ENCODE results near the gene PBX2.

PBX2 gene

DNA sequence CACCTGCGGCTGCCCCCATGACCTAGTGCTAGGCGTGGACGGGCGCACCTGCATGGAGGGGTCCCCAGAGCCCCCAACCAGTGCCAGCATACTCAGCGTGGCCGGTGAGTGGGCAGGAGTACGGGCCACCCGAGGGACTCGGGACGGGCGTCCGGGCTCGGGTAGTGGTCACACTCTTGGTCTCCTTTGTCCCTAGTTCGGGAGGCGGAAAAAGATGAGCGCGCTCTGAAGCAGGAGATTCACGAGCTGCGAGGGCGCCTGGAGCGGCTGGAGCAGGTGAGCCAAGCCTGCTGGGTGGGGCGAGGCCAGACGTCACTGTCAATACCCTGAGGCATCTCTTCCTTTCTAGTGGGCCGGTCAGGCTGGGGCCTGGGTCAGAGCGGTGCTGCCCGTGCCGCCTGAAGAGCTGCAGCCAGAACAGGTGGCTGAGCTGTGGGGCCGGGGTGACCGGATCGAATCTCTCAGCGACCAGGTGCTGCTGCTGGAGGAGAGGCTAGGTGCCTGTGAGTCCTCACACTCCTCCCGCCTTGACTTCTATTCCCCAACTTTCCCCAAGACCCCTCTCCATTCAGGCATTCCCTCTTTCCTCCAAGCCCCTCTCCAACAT, 22.7 kb downstream of the PBX2 start:
- H3K4me1 ChIP-seq: peaks cover 12% of the 10 kb centered on the region; the same call in 1 of the 2 replicates
- no peak overlapping the region for H3K9ac ChIP-seq
- H3K27ac ChIP-seq: no peak overlapping the region
- no peak overlapping the region for H3K4me3 ChIP-seq
- H3K27me3 ChIP-seq: no peaks in the 10 kb centered on the region
- no peak for TF ChIP-seq Cebpa-rat (IDR thresholded peaks at IDR 0.05)
- peaks cover 87% of the 10 kb centered on the region for H3K36me3 ChIP-seq
- H4K20me1 ChIP-seq: no peaks in the 10 kb centered on the region
- no peaks in the 10 kb centered on the region for H3K9me3 ChIP-seq
- H3K4me2 ChIP-seq: no peak overlapping the region

DNA sequence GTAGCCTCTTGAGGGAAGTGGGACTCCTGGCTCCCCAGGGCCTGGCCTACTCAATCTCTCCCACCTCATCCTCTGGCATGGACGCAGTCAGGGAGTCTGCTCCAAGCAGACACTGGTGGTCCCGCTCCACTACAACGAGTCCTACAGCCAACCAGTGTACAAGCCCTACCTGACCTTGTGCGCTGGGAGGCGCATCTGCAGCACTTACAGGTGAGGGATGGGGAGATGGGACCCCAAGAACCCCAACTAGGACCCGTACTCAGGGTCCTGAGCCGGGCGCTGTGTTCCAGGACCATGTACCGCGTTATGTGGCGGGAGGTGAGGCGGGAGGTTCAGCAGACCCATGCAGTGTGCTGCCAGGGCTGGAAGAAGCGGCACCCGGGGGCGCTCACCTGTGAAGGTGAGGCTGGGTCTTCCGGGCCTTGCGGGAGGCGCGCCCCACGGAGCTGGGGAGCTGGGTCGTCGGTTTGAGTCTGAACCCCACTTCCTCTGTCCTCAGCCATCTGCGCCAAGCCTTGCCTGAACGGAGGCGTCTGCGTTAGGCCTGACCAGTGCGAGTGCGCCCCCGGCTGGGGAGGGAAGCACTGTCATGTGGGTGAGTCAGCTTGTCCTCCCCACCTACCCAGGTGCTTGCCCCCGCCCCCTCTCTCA, 23.5 kb downstream of the PBX2 start:
- Histone ChIP-seq H3K4me2 (no peak overlapping the region), H3K4me3 (no peak overlapping the region), H3K27ac (no peak overlapping the region), H4K20me1 (no peaks in the 10 kb centered on the region), H3K4me1 (peaks cover 12% of the 10 kb centered on the region; the same call in 1 of the 2 replicates), H3K36me3 (peaks cover 93% of the 10 kb centered on the region), H3K27me3 (no peaks in the 10 kb centered on the region), H3K9ac (no peak overlapping the region), H3K9me3 (no peaks in the 10 kb centered on the region)
- no peak for TF ChIP-seq Cebpa-rat (IDR thresholded peaks at IDR 0.05)

DNA sequence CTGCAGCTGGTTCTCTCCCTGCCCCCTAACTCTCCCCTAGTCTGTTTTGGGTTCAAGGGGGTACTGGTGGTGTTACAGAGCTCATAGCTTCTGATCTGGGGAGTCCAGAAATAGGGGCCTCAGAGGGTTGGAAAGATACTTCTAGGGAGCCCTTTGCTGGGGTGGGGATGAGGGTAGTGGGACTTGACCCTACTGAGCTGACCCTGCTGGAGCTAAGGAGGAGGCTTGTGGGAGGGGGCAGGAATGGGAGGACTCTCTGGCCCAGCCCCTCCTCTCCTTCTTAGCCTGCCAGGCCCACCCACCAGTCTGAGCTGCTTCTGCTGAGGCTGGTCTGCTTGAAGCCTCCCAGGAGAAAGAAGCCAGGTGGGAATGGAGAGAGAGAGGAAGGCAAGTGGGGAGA, 25.7 kb downstream of the PBX2 start, which contains the start of gene EGFL8:
EGFL8 (plus strand) TSS at position 301 of the 400 bp plus-strand sequence. CDS start 1,571 bp downstream, outside the sequence.
- Histone ChIP-seq H3K27me3 (no peaks in the 10 kb centered on the region), H3K36me3 (peaks cover 75% of the 10 kb centered on the region), H3K9ac (no peak within 1 kb of the TSS), H3K9me3 (no peaks in the 10 kb centered on the region), H4K20me1 (no peaks in the 10 kb centered on the region), H3K4me1 (peaks cover 12% of the 10 kb centered on the region; the same call in 1 of the 2 replicates), H3K4me3 (no peak within 1 kb of the TSS), H3K27ac (no peak within 1 kb of the TSS), H3K4me2 (no peak within 1 kb of the TSS)
- TF ChIP-seq Cebpa-rat (IDR thresholded peaks at IDR 0.05): no peak

DNA sequence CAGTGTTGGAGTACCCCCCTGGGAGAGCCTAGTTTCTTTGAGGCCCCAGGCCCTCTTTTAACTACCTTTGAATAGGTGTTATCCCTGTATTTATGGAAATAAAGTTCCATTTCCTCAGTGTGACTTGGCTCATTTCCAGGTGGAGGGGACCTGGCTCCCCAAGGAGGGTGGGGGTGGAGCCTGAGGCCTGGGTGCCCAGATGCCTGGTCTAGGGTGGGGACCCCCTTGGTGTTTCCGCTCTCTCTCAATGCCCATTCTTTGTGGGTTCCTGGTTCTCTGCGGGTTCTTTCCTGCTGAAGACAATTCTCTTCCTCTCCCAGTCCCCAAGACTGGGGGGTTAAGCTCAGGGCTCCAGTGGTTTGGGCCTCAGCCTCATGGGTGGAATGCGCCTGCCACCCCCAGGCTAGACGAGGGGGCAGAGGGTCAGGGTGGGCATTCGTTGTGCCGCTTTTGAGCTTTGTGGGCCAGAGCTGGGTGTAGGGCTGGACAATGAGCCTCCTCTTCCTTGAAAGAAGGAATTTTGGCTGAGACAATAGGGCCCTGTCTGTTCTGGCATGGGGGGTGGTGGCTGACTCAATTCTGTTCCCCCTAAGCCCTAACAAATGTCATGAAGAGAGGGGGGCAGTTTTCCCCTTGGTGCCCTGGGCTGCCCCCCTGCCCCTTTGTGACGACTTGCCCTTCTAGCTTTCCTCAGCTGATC, 26.3 kb downstream of the PBX2 start:
- peaks cover 13% of the 10 kb centered on the region for H3K4me1 ChIP-seq
- H3K9me3 ChIP-seq: no peaks in the 10 kb centered on the region
- no peak overlapping the region for H3K4me2 ChIP-seq
- H3K9ac ChIP-seq: no peak overlapping the region
- no peak overlapping the region for H3K4me3 ChIP-seq
- TF ChIP-seq Cebpa-rat (IDR thresholded peaks at IDR 0.05): no peak
- no peak overlapping the region for H3K27ac ChIP-seq
- H4K20me1 ChIP-seq: no peaks in the 10 kb centered on the region
- peaks cover 73% of the 10 kb centered on the region for H3K36me3 ChIP-seq
- no peaks in the 10 kb centered on the region for H3K27me3 ChIP-seq

DNA sequence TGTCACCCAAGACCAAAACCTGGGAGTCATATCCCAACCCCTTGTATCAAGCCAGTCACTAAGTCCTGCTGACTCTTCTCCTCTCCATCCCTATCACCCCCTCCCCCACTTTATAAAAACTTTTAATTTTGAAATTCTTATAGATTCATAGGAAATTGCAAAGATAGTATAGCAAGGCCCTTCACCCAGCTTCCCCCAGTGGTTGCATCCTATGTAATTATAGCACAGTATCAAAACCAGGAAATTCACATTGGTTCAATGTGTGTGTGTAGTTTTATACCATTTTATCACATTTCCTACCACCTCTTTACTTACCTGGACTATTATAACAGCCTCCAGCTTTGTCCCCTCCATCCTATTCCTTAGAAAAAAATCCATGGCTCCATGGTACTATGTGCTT, 31.9 kb downstream of the PBX2 start:
- Histone ChIP-seq H3K9me3 (no peaks in the 10 kb centered on the region), H4K20me1 (0 out of 2 replicates have a peak, but pooled peaks cover 11% of the 10 kb centered on the region), H3K36me3 (peaks cover 56% of the 10 kb centered on the region), H3K9ac (no peak overlapping the region), H3K4me2 (no peak overlapping the region), H3K27me3 (no peaks in the 10 kb centered on the region), H3K4me1 (peaks cover 23% of the 10 kb centered on the region), H3K4me3 (no peak overlapping the region), H3K27ac (no peak overlapping the region)
- no peak for TF ChIP-seq Cebpa-rat (IDR thresholded peaks at IDR 0.05)

DNA sequence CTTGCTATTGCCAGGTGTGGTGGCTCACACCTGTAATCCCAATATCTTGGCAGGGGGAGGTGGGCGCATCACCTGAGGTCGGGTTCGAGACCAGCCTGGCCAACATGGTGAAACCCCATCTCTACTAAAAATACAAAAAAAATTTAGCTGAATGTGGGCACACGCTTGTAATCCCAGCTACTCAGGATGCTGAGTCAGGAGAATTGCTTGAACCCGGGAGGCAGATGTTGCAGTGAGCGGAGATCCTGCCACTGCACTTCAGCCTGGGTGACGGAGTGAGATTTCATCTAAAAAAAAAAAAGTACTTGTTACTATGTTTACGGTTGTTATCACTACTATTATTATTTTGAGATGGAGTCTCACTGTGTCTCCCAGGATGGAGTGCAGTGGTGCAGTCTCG, 33.1 kb downstream of the PBX2 start:
- Histone ChIP-seq H3K27me3 (no peaks in the 10 kb centered on the region), H3K4me2 (no peak overlapping the region), H3K27ac (no peak overlapping the region), H3K9me3 (no peaks in the 10 kb centered on the region), H4K20me1 (0 out of 2 replicates have a peak, but pooled peaks cover 11% of the 10 kb centered on the region), H3K4me3 (no peak overlapping the region), H3K4me1 (peaks cover 35% of the 10 kb centered on the region), H3K9ac (no peak overlapping the region), H3K36me3 (peaks cover 44% of the 10 kb centered on the region)
- no peak for TF ChIP-seq Cebpa-rat (IDR thresholded peaks at IDR 0.05)

DNA sequence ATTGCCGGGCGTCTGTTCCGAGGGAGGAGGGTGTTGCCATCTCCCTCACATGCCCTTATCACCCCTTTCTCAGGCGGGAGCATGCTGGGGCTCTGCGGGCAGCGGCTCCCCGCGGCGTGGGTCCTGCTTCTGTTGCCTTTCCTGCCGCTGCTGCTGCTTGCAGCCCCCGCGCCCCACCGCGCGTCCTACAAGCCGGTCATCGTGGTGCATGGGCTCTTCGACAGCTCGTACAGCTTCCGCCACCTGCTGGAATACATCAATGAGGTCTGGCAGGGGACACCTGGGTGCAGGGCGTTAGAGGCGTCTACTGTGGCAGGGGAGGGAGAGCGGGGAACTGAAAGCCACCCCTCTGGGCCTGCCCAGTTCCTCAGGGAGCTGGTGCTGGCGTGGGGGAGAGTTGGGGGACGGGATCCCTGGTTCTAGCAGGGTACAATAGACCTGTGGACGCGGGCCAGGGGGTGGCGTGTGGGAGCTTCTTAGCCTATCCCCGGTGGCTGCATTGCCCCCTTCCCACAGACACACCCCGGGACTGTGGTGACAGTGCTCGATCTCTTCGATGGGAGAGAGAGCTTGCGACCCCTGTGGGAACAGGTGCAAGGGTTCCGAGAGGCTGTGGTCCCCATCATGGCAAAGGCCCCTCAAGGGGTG, 35.4 kb downstream of the PBX2 start:
- Histone ChIP-seq H3K4me1 (peaks cover 36% of the 10 kb centered on the region), H3K9me3 (no peaks in the 10 kb centered on the region), H3K27ac (peak overlapping the region; percentile 78), H3K9ac (peak overlapping the region; percentile 81), H3K36me3 (peaks cover 39% of the 10 kb centered on the region), H3K4me2 (peak overlapping the region; percentile 96), H4K20me1 (0 out of 2 replicates have a peak, but pooled peaks cover 11% of the 10 kb centered on the region), H3K27me3 (no peaks in the 10 kb centered on the region), H3K4me3 (peak overlapping the region; percentile 89)
- no peak for TF ChIP-seq Cebpa-rat (IDR thresholded peaks at IDR 0.05)

DNA sequence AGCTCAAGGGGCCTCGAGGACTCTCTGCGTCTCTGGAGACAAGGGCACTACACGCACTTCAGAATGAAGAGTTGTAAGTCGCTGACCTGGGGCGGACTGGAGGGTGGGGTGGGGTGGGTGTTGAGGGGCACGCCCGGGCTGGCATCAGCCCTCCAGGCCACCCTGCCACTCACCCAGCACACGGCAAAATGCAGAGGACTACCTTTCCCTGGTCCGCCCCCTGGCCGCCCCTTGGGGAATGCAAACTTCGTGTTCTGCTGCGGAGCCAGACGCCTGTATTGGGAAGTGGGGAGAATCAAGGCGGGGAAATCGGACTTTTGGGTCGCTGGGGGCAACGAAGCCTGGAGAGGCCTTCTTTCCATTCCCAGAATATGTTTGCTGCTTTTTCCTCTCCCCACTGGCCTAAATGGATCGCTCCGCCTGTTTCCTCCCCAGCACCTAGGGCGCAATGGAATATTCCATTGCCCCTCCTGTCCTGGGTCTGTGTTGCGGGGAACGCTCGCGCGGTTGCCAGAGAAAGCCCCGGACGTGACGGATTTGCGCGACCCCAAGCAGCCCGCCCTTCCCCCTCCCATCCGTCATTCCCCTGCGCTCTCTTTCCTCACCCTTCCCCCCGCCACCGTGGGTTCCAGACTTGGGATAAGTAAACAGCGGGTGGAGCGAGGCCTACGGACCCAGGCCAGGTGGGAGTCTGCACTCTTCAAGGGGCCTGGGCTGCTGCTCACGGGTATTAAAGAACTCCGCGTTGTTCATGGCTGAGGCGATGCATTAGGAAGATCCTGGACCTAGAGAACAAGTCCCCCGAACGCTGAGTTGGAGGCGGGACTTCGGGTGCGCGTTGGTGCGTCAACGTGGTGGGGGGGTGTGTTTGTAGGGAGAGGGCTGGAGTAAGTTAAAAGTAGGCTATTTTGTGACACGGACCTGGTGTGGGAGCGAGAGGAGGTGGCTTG, 36.2 kb downstream of the PBX2 start, which contains the start of gene PPT2:
PPT2 (plus strand) TSS at position 578 of the 950 bp plus-strand sequence. CDS start 454 bp downstream, outside the sequence.
- peaks cover 34% of the 10 kb centered on the region for H3K36me3 ChIP-seq
- H3K27ac ChIP-seq: peak within 1 kb of the TSS; percentile 78
- H3K4me3 ChIP-seq: peak within 1 kb of the TSS; percentile 89
- H4K20me1 ChIP-seq: 0 out of 2 replicates have a peak, but pooled peaks cover 11% of the 10 kb centered on the region
- H3K9me3 ChIP-seq: peaks cover 3% of the 10 kb centered on the region
- H3K9ac ChIP-seq: peak within 1 kb of the TSS; percentile 81
- H3K4me2 ChIP-seq: peak within 1 kb of the TSS; percentile 96
- H3K27me3 ChIP-seq: peaks cover under 1% of the 10 kb centered on the region; the same call in 1 of the 2 replicates
- H3K4me1 ChIP-seq: peaks cover 36% of the 10 kb centered on the region
- no peak for TF ChIP-seq Cebpa-rat (IDR thresholded peaks at IDR 0.05)
